GM19372 (cell line): Measurements from ENCODE around the gene CC2D1B.
A peak's percentile ranks its signal among the peaks of the same experiment; 100 is the strongest.
"Not testable (repeated sequence)": the region's sequence is repeated elsewhere in the genome, so short reads cannot be mapped to it uniquely, and the experiment has no call there.

Experiments used
- ATAC-seq: cut with Tn5 transposase; IDR thresholded peaks from one replicate; pipeline ENCODE4 v1.9.1; 2021; ENCODE audit warnings: mild to moderate bottlenecking, low read depth, moderate library complexity; ENCODE audit not compliant: unreplicated experiment

Gene CC2D1B, protein sequence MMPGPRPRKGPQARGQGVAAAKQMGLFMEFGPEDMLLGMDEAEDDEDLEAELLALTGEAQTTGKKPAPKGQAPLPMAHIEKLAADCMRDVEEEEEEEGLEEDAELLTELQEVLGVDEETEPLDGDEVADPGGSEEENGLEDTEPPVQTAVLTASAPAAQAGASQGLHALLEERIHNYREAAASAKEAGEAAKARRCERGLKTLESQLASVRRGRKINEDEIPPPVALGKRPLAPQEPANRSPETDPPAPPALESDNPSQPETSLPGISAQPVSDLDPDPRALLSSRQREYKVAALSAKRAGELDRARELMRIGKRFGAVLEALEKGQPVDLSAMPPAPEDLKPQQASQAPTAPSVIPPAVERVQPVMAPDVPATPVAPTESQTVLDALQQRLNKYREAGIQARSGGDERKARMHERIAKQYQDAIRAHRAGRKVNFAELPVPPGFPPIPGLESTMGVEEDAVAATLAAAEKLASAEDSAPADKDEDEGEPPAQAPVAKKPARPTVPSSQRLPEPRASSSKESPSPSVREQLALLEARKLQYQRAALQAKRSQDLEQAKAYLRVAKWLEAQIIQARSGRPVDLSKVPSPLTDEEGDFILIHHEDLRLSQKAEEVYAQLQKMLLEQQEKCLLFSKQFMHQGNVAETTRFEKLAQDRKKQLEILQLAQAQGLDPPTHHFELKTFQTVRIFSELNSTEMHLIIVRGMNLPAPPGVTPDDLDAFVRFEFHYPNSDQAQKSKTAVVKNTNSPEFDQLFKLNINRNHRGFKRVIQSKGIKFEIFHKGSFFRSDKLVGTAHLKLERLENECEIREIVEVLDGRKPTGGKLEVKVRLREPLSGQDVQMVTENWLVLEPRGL

DNA sequence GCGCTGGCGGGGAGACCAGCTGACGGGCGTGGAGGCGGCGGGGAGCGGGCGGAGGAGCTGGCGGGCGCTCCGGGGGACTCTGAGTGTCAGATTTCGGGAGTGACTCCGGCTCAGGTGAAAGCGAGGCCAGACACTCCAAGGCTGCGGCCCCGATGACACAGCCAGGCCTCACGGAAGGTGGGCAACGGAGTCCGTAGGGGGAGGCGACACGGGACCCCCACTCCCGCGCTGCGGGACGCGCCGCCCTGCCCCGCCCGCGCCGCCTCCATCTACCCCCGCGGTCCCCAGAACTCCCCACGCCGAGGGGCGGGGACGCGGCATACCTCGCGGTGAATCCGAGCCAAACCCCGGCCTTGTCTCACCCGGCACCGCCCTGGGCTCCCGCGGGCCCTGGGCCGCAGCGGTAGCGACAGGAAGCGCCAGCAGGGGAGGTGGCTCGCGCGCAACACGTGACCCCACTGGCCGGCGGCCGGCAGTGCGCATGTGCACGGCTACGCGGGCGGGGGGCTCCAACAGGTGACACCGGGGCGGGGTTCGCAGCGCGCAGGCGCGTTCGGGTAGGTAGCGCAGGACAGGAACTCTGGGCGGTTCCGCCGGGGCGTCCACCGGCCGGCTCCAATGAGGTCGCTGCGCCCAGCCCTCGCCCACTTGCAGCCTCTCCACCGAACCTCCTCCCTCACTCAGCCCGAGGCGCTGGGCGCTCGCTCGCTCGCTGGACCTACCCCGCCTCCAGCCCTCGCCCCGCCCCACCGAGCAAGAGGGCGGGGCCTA lies at the start of gene CC2D1B:
TSS of gene CC2D1B (minus strand) at position 460 of the 771 bp plus-strand sequence. CDS start 1,585 bp downstream, outside the sequence.
- peak; percentile 90 for ATAC-seq

DNA sequence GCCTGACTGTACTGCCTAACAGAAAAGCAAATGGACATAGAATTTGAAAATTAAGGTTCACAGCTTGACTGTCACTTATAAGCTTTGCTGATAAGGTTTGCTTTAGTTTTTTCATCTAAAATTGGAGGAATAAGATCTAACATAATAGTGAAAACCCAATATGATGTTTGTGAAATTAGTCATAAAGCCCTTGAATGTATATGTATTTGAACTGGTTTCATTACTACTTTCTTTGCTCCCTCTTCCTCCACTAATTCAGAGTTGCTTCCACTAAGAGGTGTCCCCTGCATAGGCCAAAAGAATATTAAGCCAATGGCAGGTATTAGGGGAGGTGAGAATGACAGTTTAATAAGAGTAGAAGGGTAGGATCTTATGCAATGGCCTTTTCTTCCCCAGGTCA lies 48.9 kb upstream of the CC2D1B start:
- ATAC-seq = no peak

DNA sequence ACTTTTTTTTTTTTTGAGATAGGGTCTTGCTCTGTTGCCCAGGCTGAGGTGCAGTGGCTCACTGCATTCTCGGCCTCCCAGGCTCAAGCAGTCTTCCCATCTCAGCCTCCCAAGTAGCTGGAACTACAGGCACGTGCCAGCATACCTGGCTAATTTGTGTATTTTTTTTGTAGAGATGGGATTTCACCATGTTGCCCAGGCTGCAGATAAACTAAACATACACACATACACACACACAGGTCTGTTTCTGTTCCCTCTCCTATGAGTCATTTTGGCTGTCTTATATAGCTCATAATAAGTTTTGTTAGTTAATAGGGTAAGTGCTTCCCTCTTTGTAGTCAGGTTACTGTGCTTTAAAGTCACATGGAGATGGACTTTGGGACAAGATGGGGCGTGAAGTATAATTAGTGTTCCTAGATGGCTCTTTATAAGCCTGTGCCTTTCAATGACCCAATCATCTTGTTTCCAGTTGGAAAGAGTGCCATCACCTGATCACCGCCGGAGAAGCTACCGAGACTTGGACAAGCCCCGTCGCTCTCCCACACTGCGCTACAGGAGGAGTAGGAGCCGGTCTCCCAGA lies 47.5 kb upstream of the CC2D1B start:
- no peak for ATAC-seq

DNA sequence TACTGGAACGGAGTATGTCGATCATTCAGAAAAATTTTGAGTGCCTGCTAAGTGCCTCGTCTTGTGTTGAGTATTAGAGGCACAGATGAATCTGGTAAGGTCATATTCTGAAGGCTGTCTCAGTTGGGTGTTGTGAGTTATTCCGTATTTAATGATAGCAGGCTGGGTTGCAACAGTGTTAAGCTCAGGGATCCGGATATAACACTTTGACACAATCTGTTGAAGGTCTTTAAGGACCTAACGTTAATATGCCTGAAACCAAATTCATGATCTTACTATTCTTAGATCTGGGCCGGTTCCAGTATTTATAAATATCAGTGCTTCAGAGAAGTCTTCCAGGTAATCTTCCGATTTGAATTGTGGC lies 39.0 kb upstream of the CC2D1B start:
- ATAC-seq = no peak

DNA sequence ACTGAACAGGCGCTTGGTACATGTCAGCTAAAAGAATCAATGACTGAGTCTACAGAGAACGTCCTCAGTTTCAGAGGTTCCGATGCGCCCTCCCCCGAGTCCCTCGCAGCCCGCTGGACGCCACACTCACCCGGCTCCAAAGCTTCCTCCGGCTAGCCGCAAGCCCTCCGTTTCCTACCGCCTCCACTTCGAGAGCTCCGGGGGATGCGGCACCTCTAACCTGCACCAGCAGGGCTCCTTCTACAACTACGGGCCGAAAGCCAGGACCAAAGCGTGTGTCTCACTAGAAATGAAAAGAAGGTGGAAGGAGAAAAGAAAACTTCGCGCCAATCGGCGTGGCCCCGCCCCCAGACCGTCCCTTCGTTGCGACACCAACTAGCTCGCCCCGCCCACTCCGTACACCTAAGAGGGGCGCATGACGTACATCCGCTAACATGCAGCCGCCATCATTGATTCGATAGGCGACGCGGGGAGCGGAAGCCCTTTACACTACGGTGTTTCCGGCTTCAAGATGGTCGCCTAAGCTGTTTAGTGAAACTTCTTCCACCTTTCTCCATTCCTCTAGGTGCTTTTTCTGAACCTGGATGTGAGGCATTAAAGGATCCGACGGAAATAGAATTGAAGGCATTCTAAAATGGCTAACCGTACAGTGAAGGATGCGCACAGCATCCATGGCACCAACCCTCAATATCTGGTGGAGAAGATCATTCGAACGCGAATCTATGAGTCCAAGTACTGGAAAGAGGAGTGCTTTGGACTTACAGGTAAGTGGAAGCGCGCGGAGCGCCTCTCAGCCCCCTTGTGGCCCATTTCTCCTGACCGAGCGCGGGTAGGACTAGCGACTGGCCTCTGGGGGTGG lies 38.3 kb upstream of the CC2D1B start, which contains the start of the genes ORC1 and PRPF38A:
TSS of gene ORC1 (minus strand) at position 308 of the 859 bp plus-strand sequence. CDS start 2,200 bp downstream, outside the sequence.
TSS of gene PRPF38A (plus strand) at position 487 of the 859 bp plus-strand sequence. CDS start at position 635, 148 bp downstream.
- ATAC-seq = peak; percentile 88

DNA sequence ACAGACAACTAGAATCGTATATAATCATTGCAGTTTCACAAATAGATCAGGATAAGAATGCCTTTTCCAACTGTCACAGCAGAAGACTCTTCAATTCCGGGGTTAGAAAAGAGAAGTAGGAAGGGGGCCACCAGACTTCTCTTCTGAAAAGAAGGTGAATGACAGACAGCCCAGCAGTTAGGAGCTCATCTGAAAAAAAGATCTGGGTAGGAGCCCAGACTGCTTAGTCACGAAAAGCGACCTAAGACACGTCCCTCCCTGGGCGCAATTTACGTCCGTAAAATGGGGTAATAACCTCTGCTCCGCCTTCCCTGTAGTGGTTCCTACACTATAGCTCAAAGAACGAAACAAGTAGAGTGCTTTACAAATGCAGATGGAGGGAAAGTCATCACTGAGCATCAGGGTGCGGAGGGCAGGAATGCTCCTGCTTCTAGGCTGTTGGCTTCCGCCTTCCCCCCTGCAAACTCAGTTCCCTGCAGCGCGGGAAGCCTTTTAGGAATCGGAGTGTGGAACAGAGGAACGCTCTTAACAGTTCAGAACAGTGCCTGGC lies 37.6 kb upstream of the CC2D1B start:
- peak; percentile 27 for ATAC-seq

DNA sequence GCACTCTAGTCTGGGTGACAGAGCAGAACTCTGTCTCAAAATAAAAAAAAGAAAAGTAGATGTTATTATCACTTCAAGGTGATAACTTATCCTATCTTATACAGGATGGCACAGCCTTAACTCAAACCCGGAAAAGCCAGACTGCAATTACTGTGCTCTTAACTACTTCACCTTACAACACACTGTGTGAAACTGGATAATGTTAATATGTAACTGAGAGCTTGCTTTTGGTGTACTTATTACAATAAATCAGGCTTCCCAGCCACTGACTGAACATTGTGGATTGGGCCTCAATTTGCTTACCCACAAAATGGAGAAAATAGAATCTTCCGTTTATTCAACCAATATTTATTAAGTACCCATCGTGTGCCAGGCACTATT lies 36.8 kb upstream of the CC2D1B start:
- ATAC-seq = no peak

DNA sequence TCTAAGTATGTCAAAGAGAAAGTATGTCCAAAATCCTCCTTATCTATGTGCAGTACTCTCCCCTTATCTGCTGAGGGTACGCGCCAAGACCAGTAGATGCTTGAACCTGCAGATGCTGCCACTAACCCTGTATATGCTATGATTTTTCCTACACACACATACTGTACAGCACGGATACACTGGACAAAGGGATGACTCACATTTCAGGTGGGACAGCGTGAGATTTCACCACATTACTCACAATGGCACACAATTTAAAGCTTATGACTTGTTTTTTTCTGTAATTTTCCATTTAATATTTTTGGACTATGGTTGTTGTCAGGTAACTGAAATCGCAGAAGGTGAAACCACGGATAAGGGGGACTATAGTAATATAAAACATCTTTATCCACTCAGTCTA lies 34.1 kb upstream of the CC2D1B start:
- ATAC-seq = no peak

DNA sequence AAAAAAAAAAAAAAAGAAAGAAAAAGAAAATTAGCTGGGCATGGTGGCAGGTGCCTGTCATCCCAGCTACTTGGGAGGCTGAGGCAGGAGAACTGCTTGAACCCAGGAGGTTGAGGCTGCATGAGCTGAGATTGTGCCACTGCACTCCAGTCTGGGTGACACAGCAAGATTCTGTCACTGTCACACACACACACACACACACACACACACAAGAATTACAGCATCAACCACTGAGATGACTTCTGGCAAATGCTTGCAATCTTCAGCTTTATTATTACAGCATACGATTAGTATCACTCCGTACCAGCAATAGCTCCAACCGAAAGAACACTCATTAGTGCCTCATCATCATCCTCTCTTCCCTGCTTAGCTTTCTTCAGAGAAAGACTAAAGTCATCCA lies 33.6 kb upstream of the CC2D1B start:
- no peak for ATAC-seq

DNA sequence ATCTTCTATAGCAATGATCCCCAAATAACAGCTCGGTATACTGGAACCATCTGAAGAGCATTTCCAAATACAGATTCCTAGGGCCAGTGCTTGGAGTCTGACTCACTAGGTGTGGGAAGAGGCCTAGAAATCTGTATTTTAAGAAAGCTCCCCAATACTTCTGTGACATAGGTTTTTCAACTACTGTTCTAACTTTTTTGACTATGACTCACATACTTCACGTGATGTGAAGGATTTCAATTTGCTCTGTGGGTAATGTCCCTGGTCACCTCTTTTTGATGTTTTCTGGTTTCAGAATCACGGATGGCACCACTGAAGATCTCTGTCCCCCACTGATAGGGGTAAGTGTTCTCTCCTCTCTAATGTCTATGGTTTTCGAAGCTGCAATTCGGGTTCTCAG lies 27.2 kb upstream of the CC2D1B start:
- no peak for ATAC-seq

DNA sequence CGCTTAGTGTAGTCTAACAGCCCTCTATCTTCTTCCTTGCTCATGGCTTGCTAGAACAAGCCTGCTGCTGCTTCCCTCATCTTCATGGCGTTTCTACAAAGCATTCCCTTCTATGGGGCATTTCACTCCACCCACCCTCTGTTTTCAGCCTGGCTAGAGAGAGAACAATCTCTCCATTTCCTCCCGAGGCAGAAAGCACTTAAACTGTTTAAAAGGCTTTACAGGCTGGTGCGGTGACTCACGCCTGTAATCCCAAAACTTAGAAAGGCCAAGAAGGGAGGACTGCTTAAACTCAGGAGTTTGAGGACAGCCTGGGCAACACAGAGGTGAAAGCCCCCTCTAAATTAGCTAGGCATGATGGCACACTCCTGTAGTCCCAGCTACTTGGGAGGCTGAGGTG lies 20.5 kb upstream of the CC2D1B start:
- ATAC-seq = no peak

DNA sequence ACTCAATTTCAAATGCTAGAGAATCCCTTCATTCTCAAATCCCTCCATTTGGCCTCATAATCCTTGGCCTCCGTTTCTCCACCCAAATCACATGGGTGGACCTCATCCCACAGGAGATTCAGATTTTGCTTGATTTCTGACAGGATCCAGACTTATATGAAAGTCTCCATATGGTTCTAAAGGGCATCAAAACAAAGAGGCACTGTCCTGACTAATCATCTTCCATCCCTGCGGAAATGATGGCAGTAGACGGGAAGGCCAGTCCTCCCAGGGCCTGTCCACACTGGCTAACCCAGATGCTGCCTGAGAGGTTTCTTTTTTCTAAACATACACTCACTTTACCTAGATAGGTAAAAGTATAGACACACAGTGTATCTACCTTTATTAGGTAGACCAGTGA lies 19.4 kb upstream of the CC2D1B start:
- ATAC-seq = no peak

DNA sequence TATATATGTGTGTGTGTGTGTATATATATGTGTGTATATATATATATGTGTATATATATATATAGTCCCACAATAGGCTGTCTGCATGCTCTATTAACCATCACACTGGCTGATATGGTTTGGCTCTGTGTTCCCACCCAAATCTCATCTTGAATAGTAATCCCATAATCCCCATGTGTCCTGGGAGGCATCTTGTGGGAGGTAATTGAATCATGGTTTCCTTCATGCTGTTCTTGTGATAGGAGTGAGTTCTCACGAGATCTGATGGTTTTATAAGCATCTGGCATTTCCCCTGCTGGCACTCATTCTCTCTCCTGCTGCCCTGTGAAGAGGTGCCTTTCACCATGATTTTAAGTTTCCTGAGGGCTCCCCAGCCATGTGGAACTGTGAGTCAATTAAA lies 3.8 kb upstream of the CC2D1B start:
- ATAC-seq = not testable (repeated sequence)

DNA sequence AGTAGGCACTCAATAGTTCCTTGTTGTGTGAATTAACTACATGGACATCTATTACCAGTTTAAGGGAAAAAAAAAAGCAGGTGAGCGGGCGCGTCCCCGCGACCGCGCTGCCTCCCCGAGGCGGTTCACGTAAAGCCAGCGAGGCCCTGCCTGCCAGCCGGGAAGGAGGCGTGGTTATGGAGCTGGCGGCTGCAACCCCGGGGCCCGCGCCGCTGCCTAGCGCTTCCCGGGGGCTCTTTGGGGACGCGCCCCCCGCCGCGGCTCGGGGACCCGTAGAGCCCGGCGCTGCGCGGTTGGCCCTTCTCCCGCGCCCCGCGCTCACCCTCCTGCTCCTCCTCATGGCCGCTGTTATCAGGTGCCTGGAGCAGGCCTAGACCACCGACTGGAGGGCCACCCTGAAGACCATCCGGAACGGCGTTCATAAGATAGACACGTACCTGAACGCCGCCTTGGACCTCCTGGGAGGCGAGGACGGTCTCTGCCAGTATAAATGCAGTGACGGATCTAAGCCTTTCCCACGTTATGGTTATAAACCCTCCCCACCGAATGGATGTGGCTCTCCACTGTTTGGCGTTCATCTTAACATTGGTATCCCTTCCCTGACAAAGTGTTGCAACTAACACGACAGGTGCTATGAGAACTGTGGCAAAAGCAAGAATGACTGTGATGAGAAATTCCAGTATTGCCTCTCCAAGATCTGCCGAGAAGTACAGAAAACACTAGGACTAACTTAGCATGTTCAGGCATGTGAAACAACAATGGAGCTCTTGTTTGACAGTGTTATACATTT lies 2.6 kb upstream of the CC2D1B start:
- ATAC-seq = no peak

DNA sequence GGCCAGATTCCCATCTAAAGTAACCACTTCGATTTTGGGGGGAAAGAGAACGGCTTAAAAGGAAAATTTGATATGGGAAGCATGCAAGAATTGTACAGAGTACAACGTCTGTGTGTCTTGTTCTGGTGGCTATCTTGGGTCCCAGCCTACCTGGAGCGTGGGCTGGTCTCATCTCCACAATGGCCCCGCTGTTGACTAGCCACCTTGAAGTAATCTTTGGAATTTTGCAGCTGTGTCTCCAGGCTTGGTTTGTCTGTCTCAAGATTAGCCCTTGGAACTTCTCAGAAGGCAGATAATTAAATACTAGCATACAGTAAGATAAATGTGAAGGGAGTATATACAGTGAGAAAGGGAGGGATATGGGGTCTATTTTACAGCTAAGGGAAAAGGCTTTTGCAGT lies 1.3 kb upstream of the CC2D1B start:
- ATAC-seq = no peak

DNA sequence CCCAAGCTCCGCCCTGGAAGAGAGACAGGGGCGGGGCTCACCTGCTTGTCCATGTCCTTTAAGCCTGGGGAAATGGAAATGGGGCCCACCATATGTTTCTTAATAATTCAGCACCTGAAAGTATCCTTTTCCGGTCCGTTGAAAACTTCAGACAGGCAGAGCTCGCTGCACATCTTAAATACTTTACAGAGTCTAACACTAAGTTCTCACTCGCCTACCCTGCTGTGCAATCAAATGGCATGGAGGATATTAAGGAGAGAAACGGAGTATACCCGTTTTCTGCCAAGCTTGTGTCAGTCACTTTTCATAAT lies 467 bp upstream of the CC2D1B start:
- ATAC-seq = no peak

DNA sequence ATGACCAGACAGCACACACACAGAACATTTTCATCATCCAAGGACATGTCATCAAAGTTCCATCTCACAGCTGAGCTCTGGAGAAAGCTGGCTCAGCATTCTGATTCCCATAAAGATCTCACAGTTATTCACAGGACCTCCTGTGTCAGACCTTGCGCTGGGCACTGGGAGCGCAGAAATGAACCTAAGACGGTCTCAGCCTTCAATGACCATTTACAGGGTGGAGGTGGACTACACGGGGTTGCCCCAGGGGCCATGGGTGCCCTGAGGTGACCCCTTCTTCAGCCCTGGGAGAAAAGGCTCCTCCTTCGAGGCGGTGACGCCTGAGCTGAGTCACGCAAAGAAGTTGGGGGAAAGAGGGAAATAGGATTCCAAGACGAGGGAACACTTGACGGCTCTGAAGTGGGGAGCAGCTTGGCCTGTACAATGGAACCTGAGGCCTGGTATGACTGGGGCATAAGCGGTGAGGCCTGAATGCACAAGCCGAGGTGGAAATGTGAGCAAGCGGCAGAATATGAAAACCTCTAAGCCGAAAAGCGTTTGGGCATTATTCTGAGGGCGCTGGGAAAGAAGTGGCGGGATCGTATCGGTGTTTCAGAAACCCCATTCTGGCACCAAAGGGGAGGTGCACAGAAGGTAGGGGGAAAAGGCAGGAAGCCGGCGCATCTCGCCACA lies 797 bp downstream of the CC2D1B start:
- no peak for ATAC-seq

DNA sequence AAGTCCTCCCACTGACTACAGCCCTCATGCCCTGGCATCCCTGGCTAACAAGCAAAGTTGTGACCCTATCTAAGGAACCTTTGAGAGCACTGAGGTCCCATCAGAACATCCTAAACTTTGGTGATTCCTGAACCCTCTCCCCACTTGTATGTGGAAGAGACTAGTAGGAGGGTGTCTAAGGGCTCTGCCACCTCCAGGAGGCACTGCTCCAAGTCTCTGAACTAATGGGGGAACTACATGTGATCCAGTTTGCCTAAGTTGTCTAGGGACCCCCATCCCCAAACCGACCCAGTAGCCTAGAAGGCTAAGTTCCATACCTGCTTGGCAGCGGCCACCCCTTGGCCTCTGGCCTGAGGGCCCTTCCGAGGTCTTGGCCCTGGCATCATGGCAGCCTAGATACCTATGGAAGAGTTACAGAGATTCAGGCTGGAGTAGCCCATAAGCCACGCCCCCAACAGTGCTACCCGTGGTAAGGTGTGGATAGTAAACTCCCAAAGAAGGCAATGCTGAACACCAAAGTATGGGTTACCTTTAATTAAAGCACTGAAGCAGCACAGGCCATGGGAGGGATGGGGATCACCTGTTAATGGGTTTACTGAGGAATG lies 1.7 kb downstream of the CC2D1B start:
- no peak for ATAC-seq
